Osteoblast (primary cell): ENCODE measurements around the gene CDO1. TPM values are rescaled to one million over a fixed set of nuclear protein-coding genes. Genes with fewer than 3 reads are reported as not detected.

Experiments used
- DNase-seq: peaks from one replicate; pipeline ENCODE4 v3.0.0; 2011; ENCODE audit warnings: low spot score, mixed read lengths; ENCODE audit not compliant: insufficient read length; ENCODE audit errors: missing footprints
- H2AFZ ChIP-seq: 2 replicates; pipeline ENCODE4 v1.6.0; 2011; ENCODE audit warnings: mild to moderate bottlenecking, low read length
- H3K27ac ChIP-seq: 2 replicates; pipeline ENCODE4 v1.5.1; 2011; ENCODE audit warnings: mild to moderate bottlenecking, low read depth, low read length, moderate library complexity
- H3K27me3 ChIP-seq: 2 replicates; pipeline ENCODE4 v1.6.0; 2012; ENCODE audit warnings: mild to moderate bottlenecking, control low read depth, inconsistent platforms, low read length, moderate library complexity; ENCODE audit not compliant: insufficient read depth
- H3K36me3 ChIP-seq: 2 replicates; pipeline ENCODE4 v1.5.1; 2011; ENCODE audit warnings: mild to moderate bottlenecking, low read length, control low read depth, moderate library complexity; ENCODE audit not compliant: insufficient read depth
- H3K4me1 ChIP-seq: 2 replicates; pipeline ENCODE4 v1.5.1; 2011; ENCODE audit warnings: mild to moderate bottlenecking, low read length, control low read depth, moderate library complexity; ENCODE audit not compliant: insufficient read depth
- H3K4me2 ChIP-seq: 2 replicates; pipeline ENCODE4 v1.6.0; 2011; ENCODE audit warnings: mild to moderate bottlenecking, low read length; ENCODE audit not compliant: insufficient read depth
- H3K4me3 ChIP-seq: fragments of 200-600 bp; sonication (generic); 3 replicates; pipeline ENCODE4 v1.5.1; 2012; ENCODE audit warnings: mild to moderate bottlenecking, low read length, inconsistent platforms; ENCODE audit not compliant: insufficient read depth
- H3K79me2 ChIP-seq: 2 replicates; pipeline ENCODE4 v1.6.0; 2012; ENCODE audit warnings: mild to moderate bottlenecking, low read length, control low read depth, inconsistent platforms; ENCODE audit not compliant: insufficient read depth
- H3K9me3 ChIP-seq: 2 replicates; pipeline ENCODE4 v1.5.1; 2011; ENCODE audit warnings: low read depth, low read length, control low read depth
- H4K20me1 ChIP-seq: 2 replicates; pipeline ENCODE4 v1.6.0; 2012; ENCODE audit warnings: mild to moderate bottlenecking, low read length, control low read depth; ENCODE audit not compliant: insufficient read depth
- CTCF ChIP-seq: IDR thresholded peaks from 2 replicates; pipeline ENCODE4 v1.5.1; 2011; ENCODE audit warnings: mild to moderate bottlenecking, low read depth, low read length, moderate library complexity; ENCODE audit errors: extremely low read depth
- total RNA-seq: library from RNA; depleted of rRNA; stranded (reverse); fragments of >200 nt; gene quantifications from 2 replicates; pipeline ENCODE4 v1.2.3, GENCODE V29; 2012

CDO1 gene
- total RNA-seq, 1 donor: 8.0 TPM

- Histone ChIP-seq H4K20me1 (peaks cover 40% of the 10 kb centered on the region), H3K36me3 (peaks cover 19% of the 10 kb centered on the region), H3K4me2 (peak overlapping the region; percentile 94), H2AFZ (peak overlapping the region; percentile 100), H3K27ac (peak overlapping the region; percentile 94), H3K27me3 (no peaks in the 10 kb centered on the region), H3K79me2 (peaks cover 84% of the 10 kb centered on the region), H3K9me3 (no peaks in the 10 kb centered on the region), H3K4me1 (peaks cover 36% of the 10 kb centered on the region), H3K4me3 (peak overlapping the region; percentile 98)
- TF ChIP-seq CTCF: no peak
- DNase-seq: no peak
These were observed 24.4 kb upstream of the CDO1 start for GRCh38 chr5:115840873-115841272.

GRCh38 chr5:115838885-115839518, 22.5 kb upstream of the CDO1 start:
- no peak for DNase-seq
- peak; percentile 60 for TF ChIP-seq CTCF
- peak overlapping the region; percentile 28 for H3K27ac ChIP-seq
- H3K4me1 ChIP-seq: peaks cover 33% of the 10 kb centered on the region
- no peaks in the 10 kb centered on the region for H3K27me3 ChIP-seq
- H3K79me2 ChIP-seq: peaks cover 72% of the 10 kb centered on the region
- peaks cover 36% of the 10 kb centered on the region for H3K36me3 ChIP-seq
- H3K4me2 ChIP-seq: peak overlapping the region; percentile 94
- H2AFZ ChIP-seq: no peak overlapping the region
- H4K20me1 ChIP-seq: peaks cover 33% of the 10 kb centered on the region
- H3K4me3 ChIP-seq: peak overlapping the region; percentile 98
- no peaks in the 10 kb centered on the region for H3K9me3 ChIP-seq

- DNase-seq: no peak
- Histone ChIP-seq H3K36me3 (peaks cover 57% of the 10 kb centered on the region), H3K4me2 (no peak overlapping the region), H3K4me3 (no peak overlapping the region), H3K79me2 (peaks cover 44% of the 10 kb centered on the region), H3K27ac (no peak overlapping the region), H3K9me3 (no peaks in the 10 kb centered on the region), H4K20me1 (peaks cover 25% of the 10 kb centered on the region), H3K27me3 (no peaks in the 10 kb centered on the region), H3K4me1 (peaks cover 18% of the 10 kb centered on the region), H2AFZ (no peak overlapping the region)
- TF ChIP-seq CTCF: no peak
These were observed 19.0 kb upstream of the CDO1 start for GRCh38 chr5:115835481-115835880.

- Histone ChIP-seq H2AFZ (no peak overlapping the region), H3K27ac (no peak overlapping the region), H3K4me2 (no peak overlapping the region), H3K79me2 (peaks cover 8% of the 10 kb centered on the region), H3K4me3 (no peak overlapping the region), H4K20me1 (peaks cover 7% of the 10 kb centered on the region), H3K36me3 (peaks cover 53% of the 10 kb centered on the region), H3K4me1 (no peaks in the 10 kb centered on the region), H3K27me3 (no peaks in the 10 kb centered on the region), H3K9me3 (no peaks in the 10 kb centered on the region)
- no peak for DNase-seq
- peak; percentile 84 for TF ChIP-seq CTCF
These were observed 14.8 kb upstream of the CDO1 start for GRCh38 chr5:115831163-115831768.
